ENCODE results near the gene JRKL.
"Not testable (repeated sequence)": the region's sequence is repeated elsewhere in the genome, so short reads cannot be mapped to it uniquely, and the experiment has no call there.

Gene JRKL

GRCh38 chr11:96394773-96395172 is 5.0 kb downstream of the JRKL start:
- no peak for DNase-seq (ENCODE audit: low spot score)

GRCh38 chr11:96396637-96397036 is 6.8 kb downstream of the JRKL start:
- DNase-seq (ENCODE audit: low spot score): no peak

- no peak for DNase-seq (ENCODE audit: low spot score)
Observed at GRCh38 chr11:96397863-96398262, 8.1 kb downstream of the JRKL start.

GRCh38 chr11:96400697-96401096 is 10.9 kb downstream of the JRKL start:
- DNase-seq (ENCODE audit: low spot score): no peak

- DNase-seq (ENCODE audit: low spot score): not testable (repeated sequence)
Observed at GRCh38 chr11:96411412-96411811, 21.6 kb downstream of the JRKL start.

- no peak for DNase-seq (ENCODE audit: low spot score)
Observed at GRCh38 chr11:96412761-96413381, 23.1 kb downstream of the JRKL start.

- no peak for DNase-seq (ENCODE audit: low spot score)
Observed at GRCh38 chr11:96413408-96413807, 23.6 kb downstream of the JRKL start.

GRCh38 chr11:96424693-96425092 is 34.9 kb downstream of the JRKL start:
- DNase-seq (ENCODE audit: low spot score): no peak

- no peak for DNase-seq (ENCODE audit: low spot score)
Observed at GRCh38 chr11:96430668-96431067, 40.9 kb downstream of the JRKL start.

- DNase-seq (ENCODE audit: low spot score): not testable (repeated sequence)
Observed at GRCh38 chr11:96432654-96433053, 42.8 kb downstream of the JRKL start.
